HG02943 (cell line): Measurements from ENCODE around the gene CTTNBP2.

Experiments used
- ATAC-seq: cut with Tn5 transposase; IDR thresholded peaks from one replicate; pipeline ENCODE4 v1.9.1; 2021; ENCODE audit warnings: mild to moderate bottlenecking, low read depth, moderate library complexity; ENCODE audit not compliant: unreplicated experiment

The CTTNBP2 gene

DNA sequence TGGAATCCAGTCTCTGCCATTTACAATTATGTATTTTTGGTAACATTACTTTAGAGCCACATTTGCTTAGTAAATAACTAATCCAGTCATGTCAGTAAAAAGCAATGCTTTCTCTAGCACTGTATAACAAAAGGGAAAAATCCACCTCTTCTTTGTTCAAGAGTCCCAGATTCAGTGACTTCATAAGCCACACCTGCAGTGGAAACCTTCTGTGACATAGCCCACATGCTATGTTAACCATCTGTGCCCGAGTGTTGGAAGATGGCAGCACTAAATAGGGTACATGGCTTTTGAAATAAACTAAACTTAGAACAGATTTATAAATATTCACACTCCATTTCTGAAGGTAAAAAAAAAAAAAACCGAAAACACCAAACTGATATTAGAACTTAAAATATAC lies 83.0 kb downstream of the CTTNBP2 start:
- no peak for ATAC-seq

DNA sequence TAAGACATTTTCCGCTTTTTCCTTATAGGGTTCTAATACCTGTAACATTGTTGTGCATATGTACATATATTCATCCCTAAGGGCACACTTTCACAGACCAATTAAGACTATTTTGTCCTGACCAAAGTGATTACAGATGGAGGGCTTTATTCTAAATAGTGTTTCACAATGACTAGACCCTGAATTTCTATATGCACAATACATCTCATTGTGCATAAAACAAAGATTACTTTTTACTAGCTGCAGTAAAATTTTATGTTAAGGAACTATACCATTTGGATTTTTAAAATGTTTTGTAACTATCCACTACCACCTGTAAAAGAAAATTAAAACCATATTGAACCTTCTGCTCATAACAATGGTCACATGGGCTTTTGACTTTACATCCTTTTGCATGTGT lies 87.8 kb downstream of the CTTNBP2 start:
- no peak for ATAC-seq

DNA sequence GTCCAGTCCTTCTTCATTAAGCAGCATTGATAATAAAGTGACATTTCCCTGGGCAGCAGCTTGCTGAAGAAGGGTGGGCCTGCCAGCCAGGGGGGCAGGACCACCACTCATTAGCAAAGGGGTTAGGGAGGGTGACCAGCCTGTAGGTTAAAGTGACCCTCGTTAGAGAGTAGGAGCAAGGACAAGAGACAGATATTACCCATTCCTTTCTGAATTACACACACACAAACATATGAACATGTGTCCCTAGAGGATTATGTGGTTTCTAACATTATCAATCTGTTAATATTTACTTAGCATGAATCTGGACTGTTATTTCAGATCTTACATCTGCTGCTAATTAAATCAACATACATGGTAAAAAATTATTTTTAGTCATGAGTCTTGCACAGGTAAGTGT lies 88.9 kb downstream of the CTTNBP2 start:
- ATAC-seq, result no peak

DNA sequence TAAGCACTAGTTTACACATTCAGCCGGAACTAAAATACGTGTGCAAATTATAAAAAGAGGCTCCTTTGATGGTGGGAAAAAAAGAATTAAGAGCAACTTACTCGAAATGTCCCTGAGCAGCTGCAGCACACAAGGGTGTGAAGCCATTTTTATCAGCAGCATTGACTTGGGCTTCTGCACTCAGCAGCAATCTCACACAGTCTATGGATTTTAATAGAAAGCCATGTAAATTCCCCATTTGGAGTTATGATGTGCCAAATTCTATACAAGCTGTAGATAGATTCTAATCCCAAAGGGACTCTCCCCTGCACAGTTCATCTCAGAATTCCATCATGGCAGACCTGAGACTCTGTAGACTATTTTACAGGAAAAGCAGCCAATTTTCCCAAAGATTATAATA lies 90.5 kb downstream of the CTTNBP2 start:
- no peak for ATAC-seq

DNA sequence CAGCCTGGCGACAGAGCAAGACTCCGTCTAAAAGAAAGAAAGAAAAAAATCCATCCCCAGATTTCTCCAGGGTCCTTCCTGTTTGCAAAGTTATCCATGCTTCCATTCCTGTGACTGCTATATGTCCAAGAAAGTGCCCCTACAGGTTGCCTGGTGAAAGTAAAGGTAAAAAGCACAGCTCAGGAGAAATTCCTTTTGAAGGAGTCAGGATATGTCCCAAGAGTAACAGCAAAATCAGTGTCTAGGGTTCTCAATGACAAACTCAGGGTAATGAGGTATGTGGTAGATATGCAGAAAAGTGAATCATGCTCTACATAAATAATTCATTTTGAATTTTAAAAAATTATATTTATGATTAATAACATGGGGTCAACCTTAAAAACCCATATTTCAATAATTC lies 91.5 kb downstream of the CTTNBP2 start:
- ATAC-seq, result no peak

DNA sequence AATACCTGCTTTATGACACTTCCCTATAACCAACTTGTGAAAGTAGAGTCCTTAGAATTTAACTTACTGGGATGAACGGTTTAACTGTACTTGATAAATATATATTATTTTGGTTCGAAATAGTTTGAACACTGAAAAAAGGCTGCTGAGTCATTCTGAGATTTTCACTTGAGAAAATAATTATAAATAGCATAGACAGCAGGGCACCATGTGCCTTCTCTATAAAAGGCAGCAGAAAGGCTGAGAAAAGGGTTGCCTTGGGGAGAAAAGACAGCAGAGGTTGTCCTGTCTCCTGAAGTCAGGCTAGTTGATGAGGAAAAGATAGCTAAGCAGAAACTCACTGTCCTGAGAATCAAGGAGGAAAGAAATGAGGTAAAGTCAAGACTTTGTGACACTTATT lies 92.4 kb downstream of the CTTNBP2 start:
- peak; percentile 70 for ATAC-seq

DNA sequence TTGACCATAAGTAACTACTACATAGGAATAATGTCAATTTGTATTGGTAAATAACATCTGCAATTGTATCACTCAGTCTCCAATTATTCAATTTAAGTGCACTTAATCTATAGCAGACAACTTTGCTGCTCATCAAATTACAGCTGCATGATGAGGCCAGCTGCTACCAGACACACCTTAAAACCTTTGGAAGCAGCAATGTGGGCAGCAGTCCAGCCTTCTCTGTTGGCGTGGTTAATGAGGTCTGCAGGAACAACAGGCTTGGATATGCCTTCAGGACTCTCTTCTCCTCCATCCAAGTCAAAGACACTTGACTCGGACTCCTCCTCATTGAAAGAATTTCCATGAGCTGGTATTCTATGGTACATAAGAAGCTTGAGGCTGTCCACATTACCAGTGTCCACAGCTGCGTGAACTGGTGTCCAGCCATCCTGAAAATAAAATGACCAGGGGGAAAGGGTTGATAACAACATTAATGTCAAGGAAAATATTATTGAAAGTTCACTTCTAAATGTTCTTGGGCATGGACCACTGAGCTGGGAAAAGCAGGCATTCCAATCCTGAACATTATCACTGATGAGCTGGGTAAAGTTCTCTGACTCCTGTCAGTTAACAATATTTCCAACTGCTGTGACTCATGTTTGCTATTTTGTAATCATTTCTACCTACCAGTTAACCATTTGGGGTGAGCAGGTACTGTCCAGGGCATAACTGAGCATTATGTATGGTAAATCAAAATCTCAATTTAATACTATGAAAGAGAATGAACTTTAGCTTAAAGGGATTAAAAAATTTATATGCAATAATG lies 95.7 kb downstream of the CTTNBP2 start:
- no peak for ATAC-seq

DNA sequence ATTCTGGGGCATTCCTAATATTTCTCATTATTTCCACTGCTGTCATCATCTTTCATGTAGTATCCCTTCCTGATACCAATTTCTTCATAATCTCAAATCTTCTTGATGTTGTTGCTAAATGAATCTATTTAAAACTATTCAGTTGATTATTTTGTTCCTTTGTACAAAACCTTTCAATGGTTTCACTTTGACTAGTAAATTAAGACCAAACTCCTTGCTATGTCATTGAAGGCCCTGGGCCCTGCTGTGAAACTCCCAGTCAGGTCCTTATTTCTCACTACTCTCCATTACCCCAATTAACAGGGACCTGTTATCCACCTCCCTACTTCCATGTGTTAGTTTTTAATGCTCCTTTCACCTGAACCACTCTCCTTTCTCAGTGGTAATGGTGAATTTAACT lies 97.0 kb downstream of the CTTNBP2 start:
- ATAC-seq, result no peak

DNA sequence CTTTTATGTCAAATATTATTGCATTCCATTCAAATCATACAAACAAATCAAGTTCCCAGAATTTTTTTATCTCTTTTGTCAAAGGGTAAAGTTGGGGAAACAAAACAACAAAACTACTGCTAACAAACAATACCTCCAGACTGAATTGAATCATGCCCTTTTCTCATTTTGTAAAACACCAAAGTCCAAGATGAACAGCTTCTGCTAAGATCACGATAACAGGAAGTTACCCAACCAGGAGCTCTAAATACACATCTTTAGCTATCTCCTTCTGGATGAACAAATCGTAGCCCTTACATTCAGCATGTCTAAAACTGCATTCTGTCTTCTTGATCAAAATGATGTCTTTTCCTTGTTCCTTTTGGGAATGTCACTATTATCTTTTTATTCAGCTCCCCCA lies 97.4 kb downstream of the CTTNBP2 start:
- ATAC-seq, result no peak

DNA sequence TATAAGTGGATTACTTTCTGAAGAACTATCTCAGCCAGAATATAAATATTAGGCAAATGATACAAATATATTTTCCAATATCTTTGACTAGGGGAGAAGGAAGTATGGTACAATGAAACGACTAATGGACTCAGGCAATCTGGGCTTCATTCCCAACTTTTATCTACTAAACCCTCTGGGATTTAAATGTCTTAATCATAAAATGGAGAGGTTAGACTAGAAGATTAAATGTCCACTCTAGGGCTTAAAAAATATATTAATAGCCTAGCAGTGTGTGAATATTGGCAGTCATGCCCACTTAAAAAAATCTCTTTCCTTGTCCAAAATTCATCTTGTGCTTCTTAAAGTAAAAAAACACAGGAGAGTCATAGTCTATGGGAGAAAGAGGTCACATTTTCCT lies 98.3 kb downstream of the CTTNBP2 start:
- ATAC-seq, result no peak

DNA sequence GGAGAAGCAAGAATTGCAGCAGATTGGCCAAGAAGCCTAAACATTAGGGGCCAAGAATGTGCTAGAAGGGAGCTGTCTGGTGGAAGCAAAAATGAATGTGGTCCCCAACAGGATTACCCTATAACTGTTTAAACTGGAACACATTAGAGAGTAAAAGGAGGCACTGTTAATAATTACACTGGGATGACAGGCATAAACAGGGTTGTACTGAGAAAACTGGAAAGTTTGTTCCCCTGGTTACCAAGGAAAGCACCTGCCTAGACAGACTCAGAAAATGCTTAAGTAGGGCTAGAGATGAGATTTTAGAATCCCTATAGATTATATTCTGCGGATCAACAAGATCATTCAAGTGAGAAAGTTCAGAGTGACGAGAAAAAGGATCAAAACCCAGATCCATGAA lies 100.8 kb downstream of the CTTNBP2 start:
- ATAC-seq, result no peak

DNA sequence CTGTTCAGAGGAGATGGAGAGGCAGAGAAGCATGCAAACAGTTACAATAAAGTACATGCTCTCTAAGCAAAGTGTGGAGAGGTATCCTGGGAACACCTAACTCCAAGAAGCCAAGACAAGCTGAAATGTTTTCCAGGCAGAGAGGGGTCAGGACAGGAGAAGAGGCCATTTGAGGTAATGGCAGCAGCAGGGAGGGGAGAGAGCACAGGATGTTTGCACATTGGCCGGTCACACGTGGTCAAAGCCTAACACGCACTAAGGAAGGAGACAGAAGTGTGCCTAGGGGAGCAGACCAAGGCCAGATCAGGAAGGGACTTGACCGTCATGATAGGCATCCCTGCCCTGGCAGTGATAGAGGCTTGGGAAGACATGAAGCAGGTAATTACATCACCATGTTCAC lies 101.5 kb downstream of the CTTNBP2 start:
- no peak for ATAC-seq

DNA sequence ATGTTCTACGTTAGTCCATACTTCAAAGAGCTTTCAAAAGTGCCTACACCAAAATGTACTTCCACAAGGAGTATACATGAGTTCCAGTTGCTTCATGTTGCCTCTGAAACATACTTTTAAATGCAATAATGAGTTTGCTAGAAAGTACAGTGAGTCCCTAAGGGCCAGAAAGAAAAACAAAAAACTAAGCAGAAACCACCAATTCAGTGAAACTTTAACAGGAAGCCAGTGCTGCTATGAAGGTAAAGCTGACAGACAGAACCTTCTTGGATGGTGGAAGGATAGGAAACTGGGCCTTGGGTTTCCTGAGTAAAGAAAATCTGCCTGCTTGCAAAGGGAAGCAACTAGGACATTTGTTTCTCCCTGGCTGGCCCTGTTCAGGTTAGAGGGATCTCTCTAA lies 104.2 kb downstream of the CTTNBP2 start:
- ATAC-seq, result no peak

DNA sequence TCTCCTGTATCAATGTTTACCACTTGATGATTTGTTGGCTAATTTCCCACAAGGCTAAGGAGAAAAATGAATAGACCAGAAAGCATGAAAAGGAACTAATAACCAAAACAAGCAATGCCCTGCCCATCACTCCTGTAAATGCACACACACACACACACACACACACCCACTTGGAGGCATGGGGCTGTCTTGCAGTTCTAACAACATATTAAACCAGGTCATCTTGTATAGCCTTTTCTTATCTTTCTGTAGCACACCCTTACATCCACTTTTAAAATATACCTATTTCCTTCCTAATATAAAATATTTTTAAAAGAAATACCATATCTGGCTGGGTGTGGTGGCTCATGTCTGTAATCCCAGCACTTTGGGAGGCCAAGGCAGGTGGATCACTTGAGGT lies 105.3 kb downstream of the CTTNBP2 start:
- ATAC-seq, result no peak

DNA sequence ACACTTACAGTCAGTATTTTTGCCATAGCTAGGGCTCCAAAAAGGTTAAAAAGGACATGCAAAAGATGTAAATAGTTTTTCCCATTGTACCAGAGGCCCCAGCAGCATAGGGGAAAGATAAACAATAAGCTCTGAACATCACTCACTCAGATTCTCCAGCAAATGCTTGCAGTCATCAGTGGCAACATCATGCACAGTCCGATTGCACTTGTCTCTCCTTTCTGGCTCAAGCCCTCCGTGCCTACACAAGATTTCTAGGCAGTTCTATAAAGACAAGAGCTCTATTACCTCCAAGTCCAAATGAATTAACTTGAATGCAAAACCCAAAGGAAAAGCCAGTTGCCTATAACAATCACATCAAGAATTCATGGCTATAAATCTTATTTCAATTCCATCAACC lies 106.3 kb downstream of the CTTNBP2 start:
- no peak for ATAC-seq

DNA sequence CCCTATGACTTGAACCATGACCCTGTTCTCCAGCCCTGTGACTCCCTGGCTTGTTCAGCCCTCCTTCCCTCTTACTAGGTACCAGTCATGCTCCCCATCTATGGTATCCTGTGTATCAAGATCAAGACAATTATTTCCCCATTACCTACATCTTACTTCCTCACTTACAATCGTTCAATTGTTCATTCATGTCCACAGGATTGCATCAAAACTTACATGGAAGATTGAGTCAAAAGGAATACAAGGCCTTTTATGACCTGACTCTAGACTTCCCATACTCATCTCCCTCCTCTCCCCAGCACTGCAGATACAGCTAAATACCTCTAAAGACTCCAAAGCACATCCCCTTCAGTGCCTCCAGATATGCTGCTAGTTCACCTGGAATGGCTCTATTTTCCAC lies 109.2 kb downstream of the CTTNBP2 start:
- no peak for ATAC-seq

DNA sequence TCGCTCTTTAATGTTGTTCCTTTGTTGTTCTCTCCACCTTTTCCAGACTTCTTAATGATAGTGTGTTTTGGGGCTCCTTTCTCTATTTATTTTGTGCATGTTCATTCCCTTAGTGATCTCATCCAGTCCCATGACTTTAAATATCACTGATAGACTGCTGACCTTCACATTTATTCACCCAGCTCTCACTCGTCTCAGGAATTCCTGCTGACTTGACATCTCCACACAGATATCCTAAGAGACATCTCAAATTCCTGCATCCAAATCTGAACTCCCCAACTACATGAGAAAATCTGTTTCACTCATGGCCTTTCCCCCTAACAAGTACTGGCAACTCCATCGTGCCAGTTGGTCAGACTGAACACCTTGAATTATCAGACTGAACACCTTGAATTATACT lies 111.2 kb downstream of the CTTNBP2 start:
- ATAC-seq, result no peak

DNA sequence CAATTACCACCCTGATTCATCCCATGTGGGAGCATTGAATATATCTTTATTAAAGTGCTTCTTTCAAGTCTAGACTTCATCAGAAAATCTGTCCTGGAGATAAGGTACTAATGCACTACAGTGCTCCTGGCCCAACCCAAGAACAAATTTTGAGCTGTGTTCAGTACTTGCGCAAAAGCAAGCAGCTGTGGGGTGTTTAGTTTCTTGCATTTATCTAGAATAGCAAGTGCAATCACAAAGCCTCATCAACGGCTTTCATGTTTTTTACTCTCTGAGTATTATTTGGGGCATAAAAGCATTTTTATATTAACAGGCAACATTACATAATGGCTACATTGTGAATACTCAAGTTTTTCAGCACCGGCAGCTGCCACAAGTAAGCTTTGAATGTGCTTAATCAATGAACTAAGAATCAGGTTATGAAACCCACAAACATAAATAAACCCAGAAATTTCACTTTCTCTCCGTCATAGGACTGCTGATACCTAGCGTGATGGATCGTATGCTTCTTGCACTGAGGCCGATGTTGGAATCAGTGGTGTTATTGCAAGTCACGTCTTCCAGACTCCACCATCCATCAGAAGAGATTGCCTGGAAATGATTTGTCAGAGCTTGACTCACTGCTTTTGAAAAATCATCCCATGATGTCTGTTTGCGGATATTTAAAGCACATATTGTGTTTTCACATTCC lies 113.1 kb downstream of the CTTNBP2 start:
- no peak for ATAC-seq

DNA sequence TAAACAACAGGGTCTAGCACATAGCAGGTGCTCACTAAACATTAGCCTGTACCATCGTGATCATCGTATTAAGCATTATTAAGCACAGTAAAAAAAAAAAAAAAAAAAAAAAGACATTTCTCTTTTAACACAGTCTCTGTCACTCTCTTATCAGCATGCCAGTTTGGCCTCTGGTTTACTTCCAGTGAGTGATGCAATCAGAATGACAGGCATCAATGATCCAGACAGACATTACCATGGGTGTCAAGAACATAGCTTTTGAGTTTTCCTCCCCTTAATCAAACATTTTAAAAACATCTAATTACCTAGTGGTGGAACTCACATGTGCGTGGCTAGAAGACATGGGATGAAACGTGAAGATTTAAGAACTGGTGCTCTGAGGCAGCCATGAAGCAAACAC lies 115.8 kb downstream of the CTTNBP2 start:
- no peak for ATAC-seq

DNA sequence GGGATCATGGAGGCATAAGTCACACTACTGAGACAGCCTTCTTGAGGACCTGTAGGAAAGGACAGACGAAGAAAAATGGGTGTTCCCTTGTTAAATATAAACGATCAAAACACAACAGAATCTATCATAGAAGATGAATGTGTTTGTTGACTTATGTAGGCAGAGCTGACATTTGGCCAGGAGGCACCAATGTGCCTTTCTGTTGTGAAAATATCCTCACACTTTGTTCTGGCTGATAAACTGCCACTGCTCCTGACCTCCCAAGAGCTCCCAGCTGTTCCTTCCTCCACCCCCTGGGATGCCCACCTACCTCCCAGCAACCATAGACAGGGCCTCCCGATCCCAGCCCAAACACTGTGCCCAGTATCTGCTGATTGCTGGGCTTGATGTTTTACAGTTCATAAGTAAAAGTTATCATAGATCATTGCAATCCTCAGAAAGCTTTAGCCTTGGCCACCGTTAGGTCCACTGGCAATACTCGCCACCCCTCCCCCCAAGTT lies 116.6 kb downstream of the CTTNBP2 start:
- no peak for ATAC-seq

DNA sequence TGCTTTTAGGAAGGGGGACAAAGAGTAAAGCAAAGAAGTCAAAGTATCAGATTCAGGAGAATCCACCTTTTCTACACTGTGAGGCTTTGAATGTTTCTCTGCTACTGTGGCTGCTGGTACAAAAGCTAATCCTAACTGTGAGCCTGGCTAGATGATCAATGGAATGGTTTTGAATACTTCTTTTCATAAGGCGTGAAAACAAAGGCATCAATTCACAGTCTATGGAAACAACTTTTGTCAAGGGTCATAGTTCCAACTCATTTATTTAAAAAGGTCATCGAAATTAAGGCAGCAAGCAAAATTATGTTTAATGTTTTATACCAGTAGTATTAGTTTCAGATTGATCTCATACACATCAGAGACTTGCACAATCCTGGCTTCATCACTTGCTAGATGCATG lies 118.1 kb downstream of the CTTNBP2 start:
- no peak for ATAC-seq

DNA sequence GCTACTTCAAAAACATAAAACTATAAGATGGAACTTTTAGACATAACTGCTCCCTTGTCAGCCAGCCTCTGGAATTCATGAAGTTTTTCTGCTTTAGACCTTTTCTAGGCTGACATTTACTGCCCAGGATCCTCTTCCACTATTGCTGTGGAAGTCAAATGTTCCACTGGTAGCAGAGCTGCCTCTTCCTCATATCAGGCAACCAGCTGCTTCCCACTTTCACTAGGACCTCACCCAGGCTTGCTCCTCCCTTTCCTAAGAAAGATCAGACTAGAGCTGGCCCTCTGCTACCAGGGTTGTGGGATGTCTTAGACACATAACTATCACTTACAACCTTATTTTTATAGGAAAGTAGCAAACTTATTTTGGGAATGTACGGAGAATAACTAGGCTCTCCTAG lies 121.5 kb downstream of the CTTNBP2 start:
- no peak for ATAC-seq
